Suprapubic skin (tissue), 4 donors: ENCODE measurements around the gene EFTUD2. TPM values are rescaled to one million over a fixed set of nuclear protein-coding genes. Genes with fewer than 3 reads are reported as not detected.
A peak's percentile ranks its signal among the peaks of the same experiment; 100 is the strongest.

ENCODE experiments used
- DNase-seq, 2 donors: peaks; one replicate each; pipeline ENCODE4 v3.0.0-alpha.2; 2019; ENCODE audit warnings: low spot score in 2 of 2
- H3K27ac ChIP-seq: fragments of 200-600 bp; sonication (generic); one replicate; pipeline ENCODE4 v1.5.1; 2019
- H3K27me3 ChIP-seq: fragments of 200-600 bp; sonication (generic); one replicate; pipeline ENCODE4 v1.5.1; 2019
- H3K36me3 ChIP-seq: fragments of 200-600 bp; sonication (generic); one replicate; pipeline ENCODE4 v1.5.1; 2019
- H3K4me1 ChIP-seq: fragments of 200-600 bp; sonication (generic); one replicate; pipeline ENCODE4 v1.5.1; 2019
- H3K4me3 ChIP-seq: fragments of 200-600 bp; sonication (generic); one replicate; pipeline ENCODE4 v1.5.1; 2019; ENCODE audit warnings: mild to moderate bottlenecking
- H3K9me3 ChIP-seq: fragments of 200-600 bp; sonication (generic); one replicate; pipeline ENCODE4 v1.5.1; 2019
- EP300 ChIP-seq: sonication (generic); formaldehyde crosslinking; IDR thresholded peaks from one replicate; pipeline ENCODE4 v1.6.1; 2017; ENCODE audit warnings: antibody characterized with exemption
- POLR2A ChIP-seq, 2 donors: fragments of 450-650 bp; IDR thresholded peaks; one replicate each; pipeline ENCODE4 v1.6.1; 2017; ENCODE audit warnings: antibody characterized with exemption in 2 of 2, mild to moderate bottlenecking in 2 of 2, moderate library complexity in 2 of 2
- POLR2AphosphoS5 ChIP-seq, 3 donors: sonication (generic); formaldehyde crosslinking; IDR thresholded peaks; one replicate each; pipeline ENCODE4 v1.6.1; 2017; ENCODE audit warnings: antibody characterized with exemption in 3 of 3
- WGBS: methylation state at CpG from one replicate; pipeline ENCODE4 v1.1.5; 2018; 5-methylcytosine and 5-hydroxymethylcytosine counted together
- total RNA-seq, 4 donors: library from RNA; depleted of rRNA; stranded (reverse); fragments of >200 nt; gene quantifications; one replicate each; pipeline ENCODE4 v1.1.0, GENCODE V29; 2016
- TF ChIP-seq, protein P1 (sequence below), 2 donors: fragments of 200-600 bp in 1 of 2; fragments of 450-650 bp in 1 of 2; sonication (generic) in 1 of 2; IDR thresholded peaks; one replicate each; pipeline ENCODE4 v1.5.1; 2016 to 2019; ENCODE audit warnings: antibody characterized with exemption in 2 of 2, mild to moderate bottlenecking in 1 of 2, moderate library complexity in 1 of 2

Gene EFTUD2
- total RNA-seq, 4 donors from 2014 or later = 46.6 to 114 (median 94.7) TPM

DNA sequence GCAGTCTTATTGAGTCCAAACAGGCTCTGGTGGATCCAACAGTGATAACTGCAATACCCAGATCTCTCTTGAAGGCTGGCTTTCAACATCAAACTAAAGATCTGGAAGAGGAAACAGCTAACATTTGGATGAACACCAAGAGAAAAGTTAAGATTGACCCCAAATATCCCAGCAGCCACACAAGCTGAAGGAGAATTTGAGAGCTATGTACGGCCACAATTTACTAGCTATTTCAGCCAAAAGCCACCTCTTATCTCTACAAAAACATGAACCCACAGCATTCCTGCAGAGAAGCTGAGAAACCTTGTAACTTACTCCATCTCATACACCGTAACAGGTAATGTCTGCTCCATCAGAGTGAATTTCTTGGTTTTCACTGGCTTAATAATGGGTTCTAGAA, 14.3 kb downstream of the EFTUD2 start:
- no peaks in the 10 kb centered on the region for H3K4me1 ChIP-seq
- H3K9me3 ChIP-seq = no peaks in the 10 kb centered on the region
- TF ChIP-seq EP300 = no peak
- TF ChIP-seq, protein P1, sequence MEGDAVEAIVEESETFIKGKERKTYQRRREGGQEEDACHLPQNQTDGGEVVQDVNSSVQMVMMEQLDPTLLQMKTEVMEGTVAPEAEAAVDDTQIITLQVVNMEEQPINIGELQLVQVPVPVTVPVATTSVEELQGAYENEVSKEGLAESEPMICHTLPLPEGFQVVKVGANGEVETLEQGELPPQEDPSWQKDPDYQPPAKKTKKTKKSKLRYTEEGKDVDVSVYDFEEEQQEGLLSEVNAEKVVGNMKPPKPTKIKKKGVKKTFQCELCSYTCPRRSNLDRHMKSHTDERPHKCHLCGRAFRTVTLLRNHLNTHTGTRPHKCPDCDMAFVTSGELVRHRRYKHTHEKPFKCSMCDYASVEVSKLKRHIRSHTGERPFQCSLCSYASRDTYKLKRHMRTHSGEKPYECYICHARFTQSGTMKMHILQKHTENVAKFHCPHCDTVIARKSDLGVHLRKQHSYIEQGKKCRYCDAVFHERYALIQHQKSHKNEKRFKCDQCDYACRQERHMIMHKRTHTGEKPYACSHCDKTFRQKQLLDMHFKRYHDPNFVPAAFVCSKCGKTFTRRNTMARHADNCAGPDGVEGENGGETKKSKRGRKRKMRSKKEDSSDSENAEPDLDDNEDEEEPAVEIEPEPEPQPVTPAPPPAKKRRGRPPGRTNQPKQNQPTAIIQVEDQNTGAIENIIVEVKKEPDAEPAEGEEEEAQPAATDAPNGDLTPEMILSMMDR (IDR thresholded peaks at IDR 0.05) = no peak
- TF ChIP-seq POLR2A (IDR thresholded peaks at IDR 0.05) = no peak
- TF ChIP-seq POLR2AphosphoS5 (IDR thresholded peaks at IDR 0.05) = no peak
- H3K4me3 ChIP-seq = no peak overlapping the region
- H3K27me3 ChIP-seq = no peaks in the 10 kb centered on the region
- peaks cover 72% of the 10 kb centered on the region for H3K36me3 ChIP-seq
- H3K27ac ChIP-seq = no peak overlapping the region
- no peak for DNase-seq
- 95% methylated on average over 2 of the region's 2 CpGs for WGBS

DNA sequence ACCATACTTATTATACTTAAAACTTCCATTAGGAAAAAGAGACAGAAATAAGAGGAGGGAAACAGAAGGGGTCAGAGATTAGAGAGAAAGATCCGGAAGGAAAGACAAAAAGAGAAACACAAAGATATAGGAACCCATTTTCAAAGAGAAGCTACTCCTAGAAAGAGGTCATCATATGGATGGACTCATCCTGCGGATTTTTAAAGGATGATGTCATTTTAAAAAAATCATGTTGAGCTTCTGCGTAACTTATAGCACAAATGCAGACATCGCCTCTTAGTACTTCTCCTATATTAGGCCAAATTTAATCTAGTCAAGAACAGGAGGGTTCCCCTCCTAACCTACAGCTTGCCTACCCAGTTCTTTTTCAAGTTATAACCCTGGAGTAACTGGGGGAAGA, 18.1 kb downstream of the EFTUD2 start:
- peaks cover 96% of the 10 kb centered on the region for H3K36me3 ChIP-seq
- no peak for DNase-seq
- H3K9me3 ChIP-seq = no peaks in the 10 kb centered on the region
- no peak overlapping the region for H3K27ac ChIP-seq
- no peaks in the 10 kb centered on the region for H3K4me1 ChIP-seq
- no peaks in the 10 kb centered on the region for H3K27me3 ChIP-seq
- 93% methylated on average over 4 of the region's 4 CpGs for WGBS
- H3K4me3 ChIP-seq = no peak overlapping the region
- TF ChIP-seq, protein P1 (IDR thresholded peaks at IDR 0.05) = no peak
- no peak for TF ChIP-seq EP300
- no peak for TF ChIP-seq POLR2AphosphoS5 (IDR thresholded peaks at IDR 0.05)
- TF ChIP-seq POLR2A (IDR thresholded peaks at IDR 0.05) = no peak

DNA sequence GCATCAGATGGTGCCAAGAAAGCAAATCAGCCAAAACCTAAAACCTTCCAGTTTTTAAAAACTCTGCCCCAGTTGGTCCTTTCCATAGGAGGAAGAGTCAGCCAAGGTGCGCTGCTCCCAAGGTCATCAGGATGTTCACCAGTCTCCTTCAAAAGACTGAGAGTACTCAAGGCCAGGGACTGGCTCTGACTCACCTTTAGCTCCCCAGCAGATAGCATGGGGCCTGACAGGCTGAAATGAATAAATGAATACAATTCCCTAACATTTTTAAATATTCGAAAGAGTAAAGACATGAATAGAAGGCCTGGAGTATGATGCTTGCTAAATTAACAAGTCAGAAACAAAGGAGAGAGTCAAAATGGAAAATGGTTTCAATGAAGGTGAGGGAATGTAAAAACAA, 19.2 kb downstream of the EFTUD2 start:
- Histone ChIP-seq H3K36me3 (peaks cover 97% of the 10 kb centered on the region), H3K27me3 (no peaks in the 10 kb centered on the region), H3K4me3 (no peak overlapping the region), H3K9me3 (no peaks in the 10 kb centered on the region), H3K27ac (no peak overlapping the region), H3K4me1 (no peaks in the 10 kb centered on the region)
- DNase-seq = no peak
- TF ChIP-seq POLR2AphosphoS5 (IDR thresholded peaks at IDR 0.05) (no peak), POLR2A (IDR thresholded peaks at IDR 0.05) (no peak)
- TF ChIP-seq, protein P1 (IDR thresholded peaks at IDR 0.05) = no peak
- 91% methylated on average over 2 of the region's 2 CpGs for WGBS

DNA sequence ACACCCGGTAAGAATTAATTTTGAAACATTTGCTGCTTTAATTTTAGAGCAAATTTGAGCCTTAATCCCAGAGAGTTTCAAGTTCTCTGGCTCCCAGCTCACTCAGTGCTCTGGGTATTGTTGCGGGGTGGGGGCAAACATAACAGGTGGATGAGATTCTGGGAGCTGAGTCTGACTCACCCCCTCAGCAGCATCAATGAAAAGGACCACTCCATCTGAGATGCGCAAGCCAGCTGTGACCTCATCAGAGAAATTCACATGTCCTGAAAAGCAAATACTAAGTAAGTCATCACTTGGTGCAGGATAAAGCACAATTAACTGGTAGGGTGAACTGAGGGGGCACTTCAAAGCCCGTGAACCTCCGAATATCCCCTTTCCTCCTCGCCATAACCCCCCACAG, 19.9 kb downstream of the EFTUD2 start:
- Histone ChIP-seq H3K27ac (no peak overlapping the region), H3K4me3 (no peak overlapping the region), H3K9me3 (no peaks in the 10 kb centered on the region), H3K4me1 (no peaks in the 10 kb centered on the region), H3K36me3 (peaks cover 97% of the 10 kb centered on the region), H3K27me3 (no peaks in the 10 kb centered on the region)
- TF ChIP-seq POLR2A (IDR thresholded peaks at IDR 0.05) (no peak), POLR2AphosphoS5 (IDR thresholded peaks at IDR 0.05) (no peak), EP300 (no peak)
- TF ChIP-seq, protein P1 (IDR thresholded peaks at IDR 0.05) = no peak
- 90% methylated on average over 5 of the region's 6 CpGs for WGBS
- no peak for DNase-seq

DNA sequence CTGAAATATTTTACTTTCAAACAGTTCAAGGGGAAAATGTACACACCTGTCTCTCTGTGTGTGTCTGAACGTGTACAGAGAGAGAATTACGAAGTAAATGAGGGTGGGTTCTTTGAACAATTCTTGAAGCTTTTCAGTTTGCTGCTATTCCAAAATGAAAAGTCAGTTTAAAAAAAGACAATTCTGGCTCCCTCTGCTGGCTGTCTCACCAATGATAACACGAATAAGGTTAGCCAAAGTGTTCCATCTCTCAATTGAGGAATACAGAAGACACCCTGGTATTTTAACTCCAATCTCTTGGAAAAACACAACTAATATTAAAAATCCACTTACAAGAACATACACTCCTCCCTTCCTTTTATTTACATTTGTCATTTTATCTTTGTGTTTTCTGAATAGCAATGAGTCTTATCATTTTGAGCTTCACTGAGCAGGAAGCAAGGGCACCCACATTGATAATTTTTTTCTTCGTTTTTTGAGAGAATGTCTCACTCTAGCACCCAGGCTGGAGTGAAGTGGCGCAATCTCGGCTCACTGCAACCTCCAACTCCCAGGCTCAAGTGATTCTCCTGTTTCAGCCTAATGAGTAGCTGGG, 20.5 kb downstream of the EFTUD2 start:
- Histone ChIP-seq H3K4me3 (no peak overlapping the region), H3K36me3 (peaks cover 95% of the 10 kb centered on the region), H3K9me3 (no peaks in the 10 kb centered on the region), H3K27ac (no peak overlapping the region), H3K27me3 (no peaks in the 10 kb centered on the region), H3K4me1 (no peaks in the 10 kb centered on the region)
- TF ChIP-seq, protein P1 (IDR thresholded peaks at IDR 0.05) = peak in 1 of 2 donors; percentile 47
- TF ChIP-seq POLR2AphosphoS5 (IDR thresholded peaks at IDR 0.05) = no peak
- 55% methylated on average over 6 of the region's 6 CpGs for WGBS
- DNase-seq = no peak
